ENCODE results near the gene ATP11A.

GRCh38 chr13:112852808-112853207 lies 163.0 kb downstream of the ATP11A start:
- no peak for TF ChIP-seq EZH2phosphoT487 (IDR thresholded peaks at IDR 0.05; ENCODE audit: borderline replicate concordance, low read length)
- no peak for TF ChIP-seq CTCF (conservative IDR thresholded peaks at IDR 0.05; ENCODE audit: low read depth, low read length)
